Prostate gland (tissue), 2 donors: ENCODE results near the gene PLA2G2E. TPM values are rescaled to one million over a fixed set of nuclear protein-coding genes. Genes with fewer than 3 reads are reported as not detected.

Experiments used
- DNase-seq: peaks from one replicate; pipeline ENCODE4 v3.0.0-alpha.2; 2019; ENCODE audit warnings: low spot score
- H3K27ac ChIP-seq, 2 donors: fragments of 200-600 bp; sonication (generic); 2 replicates each; pipeline ENCODE4 v1.5.1; 2017 to 2019
- H3K27me3 ChIP-seq: fragments of 200-600 bp; sonication (generic); replicated peaks from 2 replicates; pipeline ENCODE4 v1.5.1; 2019; ENCODE audit not compliant: insufficient read depth
- H3K36me3 ChIP-seq, 2 donors: fragments of 200-600 bp; sonication (generic); 1 replicate in 1 of 2; 2 replicates in 1 of 2; pipeline versions ENCODE4 v1.5.1 to v1.8.1; 2017 to 2019
- H3K4me1 ChIP-seq: fragments of 200-600 bp; sonication (generic); replicated peaks from 2 replicates; pipeline ENCODE4 v1.5.1; 2019
- H3K4me3 ChIP-seq, 2 donors: fragments of 200-600 bp; sonication (generic); 2 replicates each; pipeline ENCODE4 v1.5.1; 2017 to 2019
- H3K9me3 ChIP-seq: fragments of 200-600 bp; sonication (generic); 2 replicates; pipeline ENCODE4 v1.5.1; 2017
- CTCF ChIP-seq, 4 experiments: fragments of 200-600 bp in 2 of 4; fragments of 450-650 bp in 2 of 4; sonication (generic) in 2 of 4; IDR thresholded peaks; 1 replicate in 3 of 4; 2 replicates in 1 of 4; pipeline ENCODE4 v1.5.1; 2016 to 2019; ENCODE audit warnings: antibody characterized with exemption in 4 of 4, mild to moderate bottlenecking in 2 of 4, moderate library complexity in 2 of 4
- POLR2A ChIP-seq: fragments of 450-650 bp; IDR thresholded peaks from one replicate; pipeline ENCODE4 v1.6.1; 2016; ENCODE audit warnings: antibody characterized with exemption, mild to moderate bottlenecking
- POLR2AphosphoS5 ChIP-seq: sonication (generic); formaldehyde crosslinking; IDR thresholded peaks from one replicate; pipeline ENCODE4 v1.6.1; 2017; ENCODE audit warnings: antibody characterized with exemption
- WGBS: methylation state at CpG from one replicate; pipeline ENCODE4 v1.1.5; 2018; 5-methylcytosine and 5-hydroxymethylcytosine counted together
- intact Hi-C: fragments of 100-400 bp; cut with DNase I; formaldehyde crosslinking; loops from one replicate; pipeline ENCODE4 v1.14.2; 2022
- total RNA-seq, 2 donors: library from RNA; depleted of rRNA; stranded (reverse); fragments of >200 nt; gene quantifications; one replicate each; pipeline ENCODE4 v1.1.0, GENCODE V29; 2016

Gene PLA2G2E
- total RNA-seq, 2 donors from 2014 or later = not detected

- no peaks in the 10 kb centered on the region for H3K4me1 ChIP-seq
- TF ChIP-seq POLR2AphosphoS5 = no peak
- TF ChIP-seq POLR2A = no peak
- no peak for TF ChIP-seq CTCF (IDR thresholded peaks at IDR 0.05)
- intact Hi-C loops = no loop called here
- H3K36me3 ChIP-seq = no peaks in the 10 kb centered on the region
- DNase-seq = no peak
- H3K27me3 ChIP-seq = no peaks in the 10 kb centered on the region
- H3K4me3 ChIP-seq = no peak overlapping the region
- no peaks in the 10 kb centered on the region for H3K9me3 ChIP-seq
- no peak overlapping the region for H3K27ac ChIP-seq
- 84% methylated on average over 13 of the region's 13 CpGs for WGBS
Measured at GRCh38 chr1:19923953-19924346, 533 bp upstream of the PLA2G2E start.

GRCh38 chr1:19922015-19922688 is 1.3 kb downstream of the PLA2G2E start:
- no peaks in the 10 kb centered on the region for H3K4me1 ChIP-seq
- no peak overlapping the region for H3K27ac ChIP-seq
- H3K27me3 ChIP-seq = no peaks in the 10 kb centered on the region
- H3K36me3 ChIP-seq = no peaks in the 10 kb centered on the region
- TF ChIP-seq CTCF (IDR thresholded peaks at IDR 0.05) (no peak), POLR2AphosphoS5 (no peak), POLR2A (no peak)
- intact Hi-C loops = no loop called here
- DNase-seq = no peak
- H3K4me3 ChIP-seq = no peak overlapping the region
- no peaks in the 10 kb centered on the region for H3K9me3 ChIP-seq
- WGBS = 70% methylated on average over 17 of the region's 17 CpGs

GRCh38 chr1:19921310-19921709 is 2.1 kb downstream of the PLA2G2E start:
- Histone ChIP-seq H3K36me3 (no peaks in the 10 kb centered on the region), H3K27me3 (no peaks in the 10 kb centered on the region), H3K27ac (no peak overlapping the region), H3K9me3 (no peaks in the 10 kb centered on the region), H3K4me3 (no peak overlapping the region), H3K4me1 (no peaks in the 10 kb centered on the region)
- DNase-seq = no peak
- 82% methylated on average over 13 of the region's 13 CpGs for WGBS
- no peak for TF ChIP-seq POLR2A
- TF ChIP-seq CTCF (IDR thresholded peaks at IDR 0.05) = no peak
- no peak for TF ChIP-seq POLR2AphosphoS5
- intact Hi-C loops = no loop called here

- intact Hi-C loops = no loop called here
- Histone ChIP-seq H3K27ac (no peak overlapping the region), H3K4me1 (no peaks in the 10 kb centered on the region), H3K4me3 (no peak overlapping the region), H3K27me3 (no peaks in the 10 kb centered on the region), H3K36me3 (no peaks in the 10 kb centered on the region), H3K9me3 (no peaks in the 10 kb centered on the region)
- no peak for DNase-seq
- 90% methylated on average over 18 of the region's 19 CpGs for WGBS
- no peak for TF ChIP-seq POLR2AphosphoS5
- TF ChIP-seq POLR2A = no peak
- no peak for TF ChIP-seq CTCF (IDR thresholded peaks at IDR 0.05)
Measured at GRCh38 chr1:19920132-19920710, 3.2 kb downstream of the PLA2G2E start.

GRCh38 chr1:19918057-19918456 is 5.4 kb downstream of the PLA2G2E start:
- no peak overlapping the region for H3K27ac ChIP-seq
- intact Hi-C loops = loop anchor here (5.0 to 10.0 kb wide), 4 partner anchors 177 to 574 kb away; no protein-coding TSS in a partner anchor
- no peaks in the 10 kb centered on the region for H3K36me3 ChIP-seq
- H3K4me3 ChIP-seq = no peak overlapping the region
- peak; percentile 80 for DNase-seq
- H3K27me3 ChIP-seq = no peaks in the 10 kb centered on the region
- H3K9me3 ChIP-seq = no peaks in the 10 kb centered on the region
- WGBS = 10% methylated on average over 6 of the region's 6 CpGs
- TF ChIP-seq POLR2A (no peak), POLR2AphosphoS5 (peak; percentile 35), CTCF (IDR thresholded peaks at IDR 0.05) (peak; percentile 76 to 92 (median 90))
- H3K4me1 ChIP-seq = no peaks in the 10 kb centered on the region
